ENCODE measurements around the gene MFAP5. TPM values are rescaled to one million over a fixed set of nuclear protein-coding genes. Genes with fewer than 3 reads are reported as not detected.

Gene MFAP5
- polyA plus RNA-seq, 1 donor from 2014 or later, result not detected

- Histone ChIP-seq H3K27ac (ENCODE audit: low read length) (no peak within 1 kb of the TSS), H4K20me1 (ENCODE audit: insufficient read depth) (no peaks in the 10 kb centered on the region), H3K4me2 (ENCODE audit: low read length) (no peak within 1 kb of the TSS), H3K9me2 (ENCODE audit: insufficient read depth, low read length) (no peaks in the 10 kb centered on the region), H3K79me2 (replicated peaks; ENCODE audit: insufficient read depth, low read length) (no peaks in the 10 kb centered on the region), H3K9me3 (ENCODE audit: low read length) (no peaks in the 10 kb centered on the region), H2AFZ (ENCODE audit: low read depth, low read length) (no peak within 1 kb of the TSS), H3F3A (ENCODE audit: insufficient read depth, low read length, poor library complexity, severe bottlenecking) (no peaks in the 10 kb centered on the region), H3K27me3 (ENCODE audit: insufficient read depth, low read depth, low read length) (no peaks in the 10 kb centered on the region), H3K9ac (ENCODE audit: low read length) (no peak within 1 kb of the TSS), H3K4me3 (ENCODE audit: low read length) (no peak within 1 kb of the TSS), H3K36me3 (ENCODE audit: insufficient read depth, low read length) (no peaks in the 10 kb centered on the region)
- TF ChIP-seq EP300 (conservative IDR thresholded peaks at IDR 0.05; ENCODE audit: poor library complexity, severe bottlenecking) (no peak), CTCF (IDR thresholded peaks at IDR 0.05; ENCODE audit: poor library complexity, severe bottlenecking) (no peak), POLR2AphosphoS5 (IDR thresholded peaks at IDR 0.05) (no peak), TAF1 (IDR thresholded peaks at IDR 0.05; ENCODE audit: low read depth) (no peak), REST (IDR thresholded peaks at IDR 0.05; ENCODE audit: borderline replicate concordance) (no peak), SMC3 (conservative IDR thresholded peaks at IDR 0.05; ENCODE audit: poor library complexity) (no peak), EZH2 (IDR thresholded peaks at IDR 0.05; ENCODE audit: borderline replicate concordance, insufficient read depth, low read length, poor library complexity, severe bottlenecking) (no peak), RAD21 (conservative IDR thresholded peaks at IDR 0.05) (no peak), MXI1 (conservative IDR thresholded peaks at IDR 0.05; ENCODE audit: poor library complexity, severe bottlenecking) (no peak)
Measured at GRCh38 chr12:8612629-8613028, 50.0 kb downstream of the MFAP5 start, which contains the start of gene AICDA. Gene AICDA (minus strand): TSS chr12:8612859. CDS start chr12:8612767, 92 bp downstream.

- Histone ChIP-seq H3K27ac (ENCODE audit: low read length) (no peak overlapping the region), H3K4me3 (ENCODE audit: low read length) (no peak overlapping the region), H3K9me2 (ENCODE audit: insufficient read depth, low read length) (no peaks in the 10 kb centered on the region), H3K27me3 (ENCODE audit: insufficient read depth, low read depth, low read length) (no peaks in the 10 kb centered on the region), H2AFZ (ENCODE audit: low read depth, low read length) (no peak overlapping the region), H4K20me1 (ENCODE audit: insufficient read depth) (no peaks in the 10 kb centered on the region), H3K79me2 (replicated peaks; ENCODE audit: insufficient read depth, low read length) (no peaks in the 10 kb centered on the region), H3K9me3 (ENCODE audit: low read length) (no peaks in the 10 kb centered on the region), H3F3A (ENCODE audit: insufficient read depth, low read length, poor library complexity, severe bottlenecking) (no peaks in the 10 kb centered on the region), H3K4me2 (ENCODE audit: low read length) (no peak overlapping the region), H3K9ac (ENCODE audit: low read length) (no peak overlapping the region), H3K36me3 (ENCODE audit: insufficient read depth, low read length) (no peaks in the 10 kb centered on the region)
- no peak for TF ChIP-seq EP300 (conservative IDR thresholded peaks at IDR 0.05; ENCODE audit: poor library complexity, severe bottlenecking)
- TF ChIP-seq RAD21 (conservative IDR thresholded peaks at IDR 0.05), result peak; percentile 62
- TF ChIP-seq REST (IDR thresholded peaks at IDR 0.05; ENCODE audit: borderline replicate concordance), result no peak
- no peak for TF ChIP-seq TAF1 (IDR thresholded peaks at IDR 0.05; ENCODE audit: low read depth)
- no peak for TF ChIP-seq MXI1 (conservative IDR thresholded peaks at IDR 0.05; ENCODE audit: poor library complexity, severe bottlenecking)
- no peak for TF ChIP-seq EZH2 (IDR thresholded peaks at IDR 0.05; ENCODE audit: borderline replicate concordance, insufficient read depth, low read length, poor library complexity, severe bottlenecking)
- peak; percentile 71 for TF ChIP-seq CTCF (IDR thresholded peaks at IDR 0.05; ENCODE audit: poor library complexity, severe bottlenecking)
- TF ChIP-seq SMC3 (conservative IDR thresholded peaks at IDR 0.05; ENCODE audit: poor library complexity), result peak; percentile 49
- TF ChIP-seq POLR2AphosphoS5 (IDR thresholded peaks at IDR 0.05), result no peak
Measured at GRCh38 chr12:8609061-8609570, 53.5 kb downstream of the MFAP5 start.

All from neural cell (in vitro differentiated cells).